HepG2 (cell line): ENCODE results near the gene SYT17. TPM values are rescaled to one million over a fixed set of nuclear protein-coding genes. Genes with fewer than 3 reads are reported as not detected.

ENCODE experiments used
- DMAP1 ChIP-seq: IDR thresholded peaks from 2 replicates; pipeline ENCODE4 v1.6.1; 2016
- EP300 ChIP-seq, 3 experiments: sonication (generic) in 1 of 3; formaldehyde crosslinking in 1 of 3; IDR thresholded peaks; 2 replicates each; pipeline versions ENCODE4 v1.5.1 to v1.6.1; 2011 to 2020; ENCODE audit warnings: low read depth in 2 of 3, low read length in 2 of 3, borderline replicate concordance in 1 of 3, improper control_type of control experiment in 1 of 3, mild to moderate bottlenecking in 1 of 3, missing genetic modification reagents in 1 of 3, moderate library complexity in 1 of 3
- HDAC6 ChIP-seq: fragments of 200-600 bp; sonication (generic); IDR thresholded peaks from 2 replicates; pipeline ENCODE4 v1.7.0; 2017; ENCODE audit warnings: mild to moderate bottlenecking, antibody characterized with exemption, low read length, low read depth
- HES4 ChIP-seq: sonication (generic); formaldehyde crosslinking; IDR thresholded peaks from 2 replicates; pipeline ENCODE4 v1.9.0; 2021; ENCODE audit warnings: mild to moderate bottlenecking, missing genetic modification reagents, borderline replicate concordance
- KDM4B ChIP-seq: sonication (generic); formaldehyde crosslinking; IDR thresholded peaks from 2 replicates; pipeline ENCODE4 v1.4.0; 2020; ENCODE audit warnings: missing genetic modification reagents
- KMT2A ChIP-seq: sonication (generic); formaldehyde crosslinking; IDR thresholded peaks from 2 replicates; pipeline ENCODE4 v1.4.0; 2020; ENCODE audit warnings: missing genetic modification reagents
- NCOR1 ChIP-seq: fragments of 200-600 bp; sonication (generic); IDR thresholded peaks from 2 replicates; pipeline ENCODE4 v1.7.0; 2017; ENCODE audit warnings: antibody characterized with exemption, low read length, borderline replicate concordance
- PPARG ChIP-seq: conservative IDR thresholded peaks from 2 replicates; pipeline ENCODE4 v1.6.1; 2016; ENCODE audit warnings: missing biosample characterization, missing genetic modification reagents
- SAFB2 ChIP-seq: sonication (generic); formaldehyde crosslinking; IDR thresholded peaks from 2 replicates; pipeline ENCODE4 v1.5.1; 2020; ENCODE audit warnings: missing genetic modification reagents, low read depth, mild to moderate bottlenecking, borderline replicate concordance
- SMAD1 ChIP-seq: sonication (generic); formaldehyde crosslinking; IDR thresholded peaks from 2 replicates; pipeline ENCODE4 v1.4.0; 2020; ENCODE audit warnings: missing genetic modification reagents, low read depth, mild to moderate bottlenecking, borderline replicate concordance
- SMAD3 ChIP-seq: sonication (generic); formaldehyde crosslinking; IDR thresholded peaks from 2 replicates; pipeline ENCODE4 v1.4.0; 2020; ENCODE audit warnings: missing genetic modification reagents
- TARDBP ChIP-seq: sonication (generic); formaldehyde crosslinking; IDR thresholded peaks from 2 replicates; pipeline ENCODE4 v1.8.0; 2022; ENCODE audit warnings: mild to moderate bottlenecking, missing genetic modification reagents
- TBP ChIP-seq: sonication (generic); formaldehyde crosslinking; IDR thresholded peaks from 2 replicates; pipeline ENCODE4 v1.5.0; 2020; ENCODE audit warnings: missing genetic modification reagents
- ZBTB4 ChIP-seq: sonication (generic); formaldehyde crosslinking; IDR thresholded peaks from 2 replicates; pipeline ENCODE4 v1.4.0; 2020; ENCODE audit warnings: missing genetic modification reagents, mild to moderate bottlenecking, borderline replicate concordance
- ZHX1 ChIP-seq: sonication (generic); formaldehyde crosslinking; IDR thresholded peaks from 2 replicates; pipeline ENCODE4 v1.8.1; 2022; ENCODE audit warnings: low read depth, mild to moderate bottlenecking, missing genetic modification reagents
- ZNF292 ChIP-seq: sonication (generic); formaldehyde crosslinking; IDR thresholded peaks from 2 replicates; pipeline ENCODE4 v1.8.1; 2022; ENCODE audit warnings: mild to moderate bottlenecking, low read depth, missing genetic modification reagents, borderline replicate concordance
- ZNF549 ChIP-seq: sonication (generic); formaldehyde crosslinking; IDR thresholded peaks from 2 replicates; pipeline ENCODE4 v1.5.0; 2020; ENCODE audit warnings: missing genetic modification reagents
- ZNF816 ChIP-seq: sonication (generic); formaldehyde crosslinking; IDR thresholded peaks from 2 replicates; pipeline ENCODE4 v1.8.0; 2022; ENCODE audit warnings: missing genetic modification reagents, mild to moderate bottlenecking, borderline replicate concordance
- ZNF879 ChIP-seq: sonication (generic); formaldehyde crosslinking; IDR thresholded peaks from 2 replicates; pipeline ENCODE4 v1.8.1; 2023; ENCODE audit warnings: missing genetic modification reagents
- polyA plus RNA-seq, 8 experiments: library from polyadenylated mRNA; depleted of rRNA in 3 of 8; stranded (reverse) in 7 of 8; unstranded in 1 of 8; fragments of >200 nt; fragmentation: Illumina TruSeq in 4 of 8; extraction: Trizol in 4 of 8; gene quantifications; 2 replicates each; pipeline versions ENCODE4 v1.2.1 to v1.2.3, GENCODE V29; 2011 to 2016; ENCODE audit warnings: low read depth in 4 of 8, missing spikeins in 1 of 8, mixed read lengths in 1 of 8; ENCODE audit not compliant: insufficient read depth in 1 of 8
- total RNA-seq, 5 experiments: library from RNA; depleted of rRNA; stranded (reverse); fragments of >200 nt; fragmentation: Illumina TruSeq; extraction: Trizol; gene quantifications; 2 replicates each; pipeline ENCODE4 v1.2.3, GENCODE V29; 2016; ENCODE audit warnings: low read depth in 1 of 5
- TF ChIP-seq, protein P1 (sequence below): sonication (generic); formaldehyde crosslinking; IDR thresholded peaks from 2 replicates; pipeline ENCODE4 v1.9.0; 2022; ENCODE audit warnings: low read depth, missing genetic modification reagents
- TF ChIP-seq, protein P2 (sequence below): sonication (generic); formaldehyde crosslinking; IDR thresholded peaks from 2 replicates; pipeline ENCODE4 v1.8.1; 2022; ENCODE audit warnings: mild to moderate bottlenecking, missing genetic modification reagents

The SYT17 gene
- total and polyA plus RNA-seq, 2 of the 13 experiments (the other 11 are each of a cell fraction or from before 2014, with no cell fraction given), result 0.44 TPM; not detected in 1

DNA sequence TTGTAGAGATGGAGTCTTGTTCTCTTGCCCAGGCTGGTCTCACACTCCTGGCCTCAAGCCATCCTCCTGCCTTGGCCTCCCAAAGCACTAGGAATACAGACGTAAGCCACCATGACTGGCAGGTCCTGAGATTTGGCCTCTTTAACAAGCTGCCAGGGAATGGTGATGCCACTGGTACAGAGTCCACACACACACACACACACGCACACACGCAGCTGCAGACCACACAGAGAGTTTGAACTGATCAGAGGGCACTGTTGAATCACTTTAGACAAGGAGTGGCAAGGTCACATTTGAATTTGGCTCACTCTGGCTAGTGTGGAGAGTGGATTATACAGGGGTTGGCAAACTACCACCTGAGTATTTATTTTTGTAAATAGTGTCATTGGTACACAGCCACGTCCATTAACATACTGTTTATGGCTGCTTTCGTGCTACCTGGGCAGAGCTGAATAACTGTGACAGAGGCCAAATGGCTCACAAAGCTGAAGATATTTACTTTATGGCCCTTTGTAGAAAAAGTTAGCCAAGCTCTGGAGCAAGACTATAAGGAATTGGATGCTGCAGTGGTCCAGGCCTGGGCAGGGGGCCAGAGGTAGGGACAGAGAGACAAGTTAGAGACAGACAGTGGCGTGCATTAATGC, 44.4 kb upstream of the SYT17 start (continued):
- 0 out of 2 replicates have a peak, but pooled peaks have one; percentile 63 for TF ChIP-seq ZHX1 (CRISPR knock-in tag)
- peak; percentile 43; the same call in 1 of the 2 replicates for TF ChIP-seq TARDBP
- TF ChIP-seq, protein P1, sequence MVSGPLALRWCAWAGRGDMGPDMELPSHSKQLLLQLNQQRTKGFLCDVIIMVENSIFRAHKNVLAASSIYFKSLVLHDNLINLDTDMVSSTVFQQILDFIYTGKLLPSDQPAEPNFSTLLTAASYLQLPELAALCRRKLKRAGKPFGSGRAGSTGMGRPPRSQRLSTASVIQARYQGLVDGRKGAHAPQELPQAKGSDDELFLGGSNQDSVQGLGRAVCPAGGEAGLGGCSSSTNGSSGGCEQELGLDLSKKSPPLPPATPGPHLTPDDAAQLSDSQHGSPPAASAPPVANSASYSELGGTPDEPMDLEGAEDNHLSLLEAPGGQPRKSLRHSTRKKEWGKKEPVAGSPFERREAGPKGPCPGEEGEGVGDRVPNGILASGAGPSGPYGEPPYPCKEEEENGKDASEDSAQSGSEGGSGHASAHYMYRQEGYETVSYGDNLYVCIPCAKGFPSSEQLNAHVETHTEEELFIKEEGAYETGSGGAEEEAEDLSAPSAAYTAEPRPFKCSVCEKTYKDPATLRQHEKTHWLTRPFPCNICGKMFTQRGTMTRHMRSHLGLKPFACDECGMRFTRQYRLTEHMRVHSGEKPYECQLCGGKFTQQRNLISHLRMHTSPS (CRISPR knock-in tag), result peak; percentile 99
- peak; percentile 29 to 56; a peak in 2 of 4 replicates for TF ChIP-seq EP300 (IDR thresholded peaks at IDR 0.05; ENCODE audit: low read depth in 2 of 2, low read length in 2 of 2)
- TF ChIP-seq EP300 (CRISPR knock-in tag; IDR thresholded peaks at IDR 0.05; ENCODE audit: borderline replicate concordance), result no peak
- no peak for TF ChIP-seq HDAC6
- TF ChIP-seq, protein P2, sequence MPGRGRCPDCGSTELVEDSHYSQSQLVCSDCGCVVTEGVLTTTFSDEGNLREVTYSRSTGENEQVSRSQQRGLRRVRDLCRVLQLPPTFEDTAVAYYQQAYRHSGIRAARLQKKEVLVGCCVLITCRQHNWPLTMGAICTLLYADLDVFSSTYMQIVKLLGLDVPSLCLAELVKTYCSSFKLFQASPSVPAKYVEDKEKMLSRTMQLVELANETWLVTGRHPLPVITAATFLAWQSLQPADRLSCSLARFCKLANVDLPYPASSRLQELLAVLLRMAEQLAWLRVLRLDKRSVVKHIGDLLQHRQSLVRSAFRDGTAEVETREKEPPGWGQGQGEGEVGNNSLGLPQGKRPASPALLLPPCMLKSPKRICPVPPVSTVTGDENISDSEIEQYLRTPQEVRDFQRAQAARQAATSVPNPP (CRISPR knock-in tag), result no peak
- TF ChIP-seq SMAD1 (CRISPR knock-in tag), result no peak
- TF ChIP-seq SAFB2 (CRISPR knock-in tag), result no peak
- TF ChIP-seq PPARG (CRISPR knock-in tag), result no peak
- TF ChIP-seq NCOR1, result peak; percentile 91
- no peak for TF ChIP-seq TBP (CRISPR knock-in tag)
- TF ChIP-seq ZNF549 (CRISPR knock-in tag), result no peak
- no peak for TF ChIP-seq ZNF816 (CRISPR knock-in tag)
- no peak for TF ChIP-seq KMT2A (CRISPR knock-in tag)
- TF ChIP-seq ZBTB4 (CRISPR knock-in tag), result no peak
- TF ChIP-seq KDM4B (CRISPR knock-in tag), result no peak
- TF ChIP-seq SMAD3 (CRISPR knock-in tag), result no peak
- TF ChIP-seq ZNF879 (CRISPR knock-in tag), result no peak
- TF ChIP-seq ZNF292, result peak; percentile 94
- TF ChIP-seq DMAP1 (CRISPR knock-in tag), result no peak
- no peak for TF ChIP-seq HES4 (CRISPR knock-in tag)
